ENCODE results near the gene LIN7B.

Gene LIN7B

GRCh38 chr19:49094505-49095482 is 19.4 kb upstream of the LIN7B start:
- DNase-seq (ENCODE audit: low spot score) = no peak

GRCh38 chr19:49097453-49098288 is 16.5 kb upstream of the LIN7B start:
- DNase-seq (ENCODE audit: low spot score) = peak; percentile 79

DNA sequence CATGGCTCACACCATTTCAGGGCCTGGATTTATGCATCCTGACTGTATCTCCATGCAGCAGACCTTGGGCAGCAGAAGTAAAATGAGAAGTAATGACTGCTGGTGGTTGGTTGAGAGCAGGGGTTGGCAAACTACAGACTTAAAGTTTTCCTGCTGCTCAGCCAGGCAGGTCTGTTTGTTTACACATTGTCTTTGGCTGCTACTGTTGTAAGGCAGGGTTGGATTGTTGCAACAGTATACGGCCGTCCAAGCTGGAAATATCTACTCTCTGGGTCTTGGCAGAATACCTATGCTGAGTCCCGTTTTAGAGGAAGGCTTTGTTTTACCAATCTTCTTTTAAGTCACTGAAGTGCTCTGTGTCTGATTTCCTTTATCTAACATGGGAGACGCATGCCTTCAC is 15.4 kb upstream of the LIN7B start:
- no peak for DNase-seq (ENCODE audit: low spot score)

DNA sequence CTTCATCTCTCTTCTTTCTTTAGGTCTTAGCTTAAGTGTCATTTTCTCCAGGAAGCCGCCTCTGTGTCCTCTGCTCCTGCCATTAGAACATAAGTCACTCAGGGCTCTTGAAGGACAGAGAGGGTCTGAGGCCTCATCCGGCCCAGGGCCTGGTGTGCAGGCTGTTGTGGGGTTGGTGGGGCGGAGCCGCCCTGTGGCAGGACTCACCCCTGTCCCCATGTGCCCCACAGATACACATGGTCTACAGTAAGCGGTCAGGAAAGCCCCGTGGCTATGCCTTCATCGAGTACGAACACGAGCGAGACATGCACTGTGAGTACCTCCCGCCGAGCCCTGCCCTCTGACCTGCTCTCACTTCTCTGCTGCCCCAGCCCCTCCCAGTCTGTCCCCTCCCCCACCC is 13.0 kb upstream of the LIN7B start:
- no peak for DNase-seq (ENCODE audit: low spot score)

DNA sequence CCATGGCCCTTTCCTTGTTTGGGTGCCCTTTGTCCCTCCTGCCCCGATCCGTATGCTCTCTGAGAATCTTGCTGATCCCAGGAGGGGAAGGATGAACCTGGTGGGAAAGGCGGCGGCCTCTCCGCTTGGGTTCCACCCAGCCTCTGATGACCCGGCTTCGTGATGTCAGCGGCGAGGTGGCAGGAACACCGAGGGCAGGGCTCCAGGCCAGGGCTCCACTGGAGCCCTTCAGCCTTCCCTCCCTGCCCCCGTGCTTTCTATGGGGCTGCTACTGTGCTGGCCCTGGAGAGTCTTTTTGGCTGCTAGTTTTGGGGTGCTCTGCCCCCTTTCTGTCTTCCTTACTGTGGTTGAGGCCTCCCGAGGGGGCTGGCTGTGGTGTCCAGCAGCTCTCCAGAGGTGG is 11.9 kb upstream of the LIN7B start:
- no peak for DNase-seq (ENCODE audit: low spot score)

DNA sequence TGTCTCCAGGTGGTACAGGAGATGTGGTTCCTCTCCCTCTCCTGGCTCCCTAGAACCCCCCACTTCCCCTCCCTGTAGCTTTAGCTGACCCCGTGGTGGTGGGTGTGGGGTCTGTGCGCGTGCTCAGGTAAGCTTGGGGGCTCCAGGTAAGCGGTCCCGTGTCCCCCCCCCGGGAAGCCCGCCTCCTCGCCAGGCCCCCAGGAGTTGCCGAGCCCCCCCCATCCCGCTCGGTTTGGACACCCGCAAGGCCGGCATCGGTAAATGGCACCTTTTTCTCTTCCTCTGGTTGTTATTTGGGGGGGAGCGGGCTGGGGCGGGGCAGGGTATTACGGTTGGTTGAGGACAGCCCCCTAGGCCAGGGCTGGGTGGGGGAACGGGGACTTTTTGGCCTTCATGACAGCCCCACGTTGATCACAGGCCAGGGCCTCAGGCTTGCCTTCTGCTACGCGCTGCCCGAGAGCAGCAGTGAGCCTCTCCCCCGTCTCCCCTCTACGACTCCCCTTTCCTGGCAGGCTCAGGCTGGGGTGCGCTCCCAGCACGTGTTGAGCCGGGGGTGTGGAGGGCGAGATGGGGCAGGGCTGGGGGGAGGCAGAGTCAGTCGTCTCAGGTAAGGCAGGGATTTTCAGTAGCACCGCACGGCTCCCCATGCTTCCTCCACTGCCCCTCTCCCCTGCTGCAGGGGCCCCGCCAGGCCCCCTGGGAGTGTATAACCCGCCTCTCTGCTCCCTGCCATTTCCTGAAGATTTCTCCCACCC is 10.7 kb upstream of the LIN7B start:
- no peak for DNase-seq (ENCODE audit: low spot score)

GRCh38 chr19:49104229-49104864 is 9.8 kb upstream of the LIN7B start:
- no peak for DNase-seq (ENCODE audit: low spot score)

- peak; percentile 72 for DNase-seq (ENCODE audit: low spot score)
Measured at GRCh38 chr19:49106648-49107135, 7.5 kb upstream of the LIN7B start.

DNA sequence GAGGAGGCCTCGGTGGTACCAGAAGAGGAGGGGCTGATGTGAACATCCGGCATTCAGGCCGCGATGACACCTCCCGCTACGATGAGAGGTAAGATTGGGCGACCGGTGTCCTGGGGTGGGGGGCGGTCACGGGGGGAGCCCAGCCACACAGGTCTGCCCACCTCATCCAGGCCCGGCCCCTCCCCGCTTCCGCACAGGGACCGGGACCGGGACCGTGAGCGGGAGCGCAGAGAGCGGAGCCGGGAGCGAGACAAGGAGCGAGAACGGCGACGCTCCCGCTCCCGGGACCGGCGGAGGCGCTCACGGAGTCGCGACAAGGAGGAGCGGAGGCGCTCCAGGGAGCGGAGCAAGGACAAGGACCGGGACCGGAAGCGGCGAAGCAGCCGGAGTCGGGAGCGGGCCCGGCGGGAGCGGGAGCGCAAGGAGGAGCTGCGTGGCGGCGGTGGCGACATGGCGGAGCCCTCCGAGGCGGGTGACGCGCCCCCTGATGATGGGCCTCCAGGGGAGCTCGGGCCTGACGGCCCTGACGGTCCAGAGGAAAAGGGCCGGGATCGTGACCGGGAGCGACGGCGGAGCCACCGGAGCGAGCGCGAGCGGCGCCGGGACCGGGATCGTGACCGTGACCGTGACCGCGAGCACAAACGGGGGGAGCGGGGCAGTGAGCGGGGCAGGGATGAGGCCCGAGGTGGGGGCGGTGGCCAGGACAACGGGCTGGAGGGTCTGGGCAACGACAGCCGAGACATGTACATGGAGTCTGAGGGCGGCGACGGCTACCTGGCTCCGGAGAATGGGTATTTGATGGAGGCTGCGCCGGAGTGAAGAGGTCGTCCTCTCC is 6.3 kb upstream of the LIN7B start:
- DNase-seq (ENCODE audit: low spot score) = no peak

- DNase-seq (ENCODE audit: low spot score) = no peak
Measured at GRCh38 chr19:49109051-49109450, 5.1 kb upstream of the LIN7B start.

DNA sequence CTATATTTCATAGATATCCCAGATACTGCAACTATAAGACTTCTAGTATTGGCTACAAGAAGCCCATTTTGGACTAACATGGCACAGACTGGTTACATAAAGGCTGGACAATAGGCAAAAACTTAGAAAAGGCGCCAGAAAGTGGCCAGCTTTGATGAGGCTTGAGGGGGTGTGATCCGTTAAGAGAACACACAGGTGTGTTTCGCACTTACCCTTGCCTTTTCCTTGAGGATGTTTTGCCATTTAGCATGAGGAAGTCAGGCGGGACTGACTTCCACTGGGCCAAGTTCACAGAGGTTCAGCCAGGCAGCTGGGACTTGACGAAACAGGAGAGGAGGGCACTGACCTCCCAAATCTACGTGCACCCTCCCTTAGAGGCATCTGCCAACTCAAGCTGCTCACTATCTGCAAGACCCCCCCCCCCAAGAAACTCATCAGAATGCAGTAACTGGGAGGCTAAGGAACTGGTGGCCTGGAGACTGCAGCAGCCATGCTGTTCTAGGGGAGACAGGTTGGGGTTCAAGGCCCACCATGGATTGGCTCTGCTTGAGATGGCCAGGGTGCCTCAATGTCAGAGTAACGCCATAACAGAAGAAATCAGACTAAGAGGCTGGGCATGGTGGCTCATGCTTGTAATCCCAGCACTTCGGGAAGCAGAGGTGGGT is 4.5 kb upstream of the LIN7B start:
- no peak for DNase-seq (ENCODE audit: low spot score)

DNA sequence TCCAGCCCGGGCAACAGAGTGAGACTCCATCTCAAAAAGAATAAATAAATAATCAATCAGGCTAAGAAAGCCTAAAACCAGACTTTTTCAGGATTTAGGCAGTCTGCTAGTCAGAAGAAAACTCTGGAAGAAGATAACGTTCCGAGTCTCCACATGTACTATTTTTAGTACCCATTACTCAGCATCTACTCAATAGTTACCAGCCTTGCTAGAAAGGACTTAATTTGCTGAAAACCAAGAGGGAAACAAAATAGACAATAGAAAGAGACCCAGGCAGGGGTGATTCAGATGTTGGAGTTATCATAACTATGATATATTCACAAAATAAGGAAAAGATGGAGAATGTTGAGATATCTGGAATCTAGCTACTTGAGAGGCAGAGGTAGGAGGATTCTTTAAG is 3.6 kb upstream of the LIN7B start:
- DNase-seq (ENCODE audit: low spot score) = no peak

GRCh38 chr19:49111218-49111998 is 2.8 kb upstream of the LIN7B start:
- no peak for DNase-seq (ENCODE audit: low spot score)

GRCh38 chr19:49114630-49115363 is 627 bp downstream of the LIN7B start:
- no peak for DNase-seq (ENCODE audit: low spot score)

- no peak for DNase-seq (ENCODE audit: low spot score)
Measured at GRCh38 chr19:49116544-49116943, 2.4 kb downstream of the LIN7B start.

GRCh38 chr19:49117677-49118564 is 3.8 kb downstream of the LIN7B start:
- DNase-seq (ENCODE audit: low spot score) = no peak

DNA sequence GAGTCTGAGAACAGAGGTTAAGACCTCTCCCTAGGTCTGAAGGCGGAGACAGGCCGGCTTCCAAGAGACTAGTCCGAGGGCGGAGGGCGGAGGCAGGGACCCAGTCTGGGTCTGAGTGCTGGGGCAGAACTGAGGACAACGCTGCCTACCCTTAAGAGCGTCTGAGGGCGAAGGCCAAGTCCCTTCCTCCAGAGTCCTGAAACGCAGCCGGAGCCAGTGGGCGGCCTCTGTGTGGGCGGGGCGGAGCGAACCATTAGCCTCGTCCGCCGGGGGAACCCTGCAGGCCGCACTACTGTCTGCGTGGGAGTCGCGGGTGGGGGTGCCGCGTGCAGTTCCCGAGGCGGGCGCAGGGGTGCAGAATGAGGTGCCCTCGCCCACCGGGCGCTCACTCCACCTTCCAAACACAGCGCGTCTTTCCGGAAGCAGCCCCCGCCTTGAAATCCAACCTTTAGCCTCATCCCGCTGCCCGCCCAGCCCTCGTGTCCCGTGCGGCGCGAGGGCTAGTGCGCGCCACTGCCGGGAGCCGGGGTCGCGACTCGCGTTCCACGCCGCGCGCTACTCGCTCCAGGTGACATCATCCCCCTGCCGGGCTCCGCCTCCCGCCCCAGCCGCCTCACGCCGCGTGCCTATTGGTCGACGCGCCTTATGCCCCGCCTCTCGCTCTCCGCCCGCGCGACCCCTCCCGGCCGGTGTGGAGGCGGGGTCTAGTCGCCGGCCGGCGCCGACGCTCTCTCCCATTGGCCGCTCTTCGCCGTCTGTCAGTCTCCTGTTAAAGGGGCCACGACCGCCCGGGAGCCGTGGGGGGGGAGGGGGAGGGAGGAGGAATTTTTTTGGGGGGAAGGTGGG is 4.6 kb downstream of the LIN7B start, which contains the start of gene C19orf73:
TSS of gene C19orf73 (minus strand) at position 579 of the 846 bp plus-strand sequence. CDS start at position 458, 121 bp downstream.
- DNase-seq (ENCODE audit: low spot score) = peak; percentile 97

All from SW480 (cell line).